Kidney epithelial cell (primary cell): ENCODE results near the gene CCT5. TPM values are rescaled to one million over a fixed set of nuclear protein-coding genes. Genes with fewer than 3 reads are reported as not detected.
A peak's percentile ranks its signal among the peaks of the same experiment; 100 is the strongest.

ENCODE experiments used
- DNase-seq: peaks from one replicate; pipeline ENCODE4 v3.0.0-alpha.2; 2010; ENCODE audit warnings: low read depth
- H3K27me3 ChIP-seq: 2 replicates; pipeline ENCODE4 v1.6.0; 2011; ENCODE audit warnings: low read length; ENCODE audit not compliant: control insufficient read depth, insufficient read depth
- H3K36me3 ChIP-seq: 2 replicates; pipeline ENCODE4 v1.5.1; 2011; ENCODE audit warnings: low read length; ENCODE audit not compliant: control insufficient read depth, insufficient read depth
- H3K4me3 ChIP-seq: 2 replicates; pipeline ENCODE4 v1.5.1; 2011; ENCODE audit warnings: low read depth, mild to moderate bottlenecking, control low read depth, low read length
- total RNA-seq: library from RNA; depleted of rRNA; stranded (reverse); fragments of >200 nt; gene quantifications from 2 replicates; pipeline ENCODE4 v1.2.3, GENCODE V29; 2015
- TF ChIP-seq, protein P1 (sequence below): IDR thresholded peaks from 2 replicates; pipeline ENCODE4 v1.5.1; 2011; ENCODE audit warnings: mild to moderate bottlenecking, moderate library complexity, low read length, control low read depth, inconsistent platforms; ENCODE audit not compliant: insufficient read depth, poor library complexity, severe bottlenecking

CCT5 gene
- 442 and 506 TPM in 2 replicates for total RNA-seq

DNA sequence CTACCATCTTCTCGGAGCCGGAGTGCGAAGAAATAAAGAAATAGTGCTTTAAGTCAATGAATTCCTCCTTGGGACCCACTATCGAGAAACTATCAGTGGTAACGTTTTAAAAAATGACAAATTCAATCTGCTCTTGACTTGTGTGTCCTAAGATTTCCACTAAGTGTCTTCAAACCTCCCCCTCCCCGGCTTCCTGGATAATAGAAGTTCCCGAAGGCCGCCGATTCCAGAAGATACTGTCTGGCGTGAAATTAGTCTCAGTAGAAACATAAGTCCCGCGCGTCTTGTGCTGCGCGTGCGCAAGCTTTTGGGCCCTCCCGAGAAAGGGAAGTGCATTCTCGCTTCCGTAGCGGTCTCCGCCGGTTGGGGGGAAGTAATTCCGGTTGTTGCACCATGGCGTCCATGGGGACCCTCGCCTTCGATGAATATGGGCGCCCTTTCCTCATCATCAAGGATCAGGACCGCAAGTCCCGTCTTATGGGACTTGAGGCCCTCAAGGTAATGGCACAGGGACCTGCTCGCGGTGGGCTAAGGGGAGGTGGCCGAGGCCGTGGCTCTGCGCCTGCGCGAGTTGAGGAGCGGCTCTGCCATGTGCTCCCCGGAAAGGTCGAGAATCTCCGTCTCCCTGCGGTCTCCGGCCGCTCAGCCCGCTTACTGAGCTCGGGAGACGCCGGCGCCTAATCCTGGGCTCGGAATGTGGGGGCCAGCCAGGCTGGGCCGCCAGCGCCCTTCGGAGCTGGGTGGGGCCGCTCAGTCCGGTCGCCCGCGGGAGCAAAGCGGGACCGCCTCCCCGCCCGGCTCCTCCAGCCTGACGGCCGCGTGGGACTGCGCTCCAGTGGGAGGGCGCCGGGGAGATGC lies at the start of gene CCT5:
CCT5 (plus strand) TSS at position 333 of the 858 bp plus-strand sequence; CDS start at position 394, 61 bp downstream.
- no peaks in the 10 kb centered on the region for H3K27me3 ChIP-seq
- TF ChIP-seq, protein P1, sequence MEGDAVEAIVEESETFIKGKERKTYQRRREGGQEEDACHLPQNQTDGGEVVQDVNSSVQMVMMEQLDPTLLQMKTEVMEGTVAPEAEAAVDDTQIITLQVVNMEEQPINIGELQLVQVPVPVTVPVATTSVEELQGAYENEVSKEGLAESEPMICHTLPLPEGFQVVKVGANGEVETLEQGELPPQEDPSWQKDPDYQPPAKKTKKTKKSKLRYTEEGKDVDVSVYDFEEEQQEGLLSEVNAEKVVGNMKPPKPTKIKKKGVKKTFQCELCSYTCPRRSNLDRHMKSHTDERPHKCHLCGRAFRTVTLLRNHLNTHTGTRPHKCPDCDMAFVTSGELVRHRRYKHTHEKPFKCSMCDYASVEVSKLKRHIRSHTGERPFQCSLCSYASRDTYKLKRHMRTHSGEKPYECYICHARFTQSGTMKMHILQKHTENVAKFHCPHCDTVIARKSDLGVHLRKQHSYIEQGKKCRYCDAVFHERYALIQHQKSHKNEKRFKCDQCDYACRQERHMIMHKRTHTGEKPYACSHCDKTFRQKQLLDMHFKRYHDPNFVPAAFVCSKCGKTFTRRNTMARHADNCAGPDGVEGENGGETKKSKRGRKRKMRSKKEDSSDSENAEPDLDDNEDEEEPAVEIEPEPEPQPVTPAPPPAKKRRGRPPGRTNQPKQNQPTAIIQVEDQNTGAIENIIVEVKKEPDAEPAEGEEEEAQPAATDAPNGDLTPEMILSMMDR, result no peak
- peak within 1 kb of the TSS; percentile 70 for H3K4me3 ChIP-seq
- peak; percentile 89 for DNase-seq
- no peaks in the 10 kb centered on the region for H3K36me3 ChIP-seq

GRCh38 chr5:10201223-10201868 lies 48.7 kb upstream of the CCT5 start:
- TF ChIP-seq, protein P1, result peak; percentile 21
- Histone ChIP-seq H3K27me3 (no peaks in the 10 kb centered on the region), H3K4me3 (no peak overlapping the region), H3K36me3 (no peaks in the 10 kb centered on the region)
- DNase-seq, result no peak

DNA sequence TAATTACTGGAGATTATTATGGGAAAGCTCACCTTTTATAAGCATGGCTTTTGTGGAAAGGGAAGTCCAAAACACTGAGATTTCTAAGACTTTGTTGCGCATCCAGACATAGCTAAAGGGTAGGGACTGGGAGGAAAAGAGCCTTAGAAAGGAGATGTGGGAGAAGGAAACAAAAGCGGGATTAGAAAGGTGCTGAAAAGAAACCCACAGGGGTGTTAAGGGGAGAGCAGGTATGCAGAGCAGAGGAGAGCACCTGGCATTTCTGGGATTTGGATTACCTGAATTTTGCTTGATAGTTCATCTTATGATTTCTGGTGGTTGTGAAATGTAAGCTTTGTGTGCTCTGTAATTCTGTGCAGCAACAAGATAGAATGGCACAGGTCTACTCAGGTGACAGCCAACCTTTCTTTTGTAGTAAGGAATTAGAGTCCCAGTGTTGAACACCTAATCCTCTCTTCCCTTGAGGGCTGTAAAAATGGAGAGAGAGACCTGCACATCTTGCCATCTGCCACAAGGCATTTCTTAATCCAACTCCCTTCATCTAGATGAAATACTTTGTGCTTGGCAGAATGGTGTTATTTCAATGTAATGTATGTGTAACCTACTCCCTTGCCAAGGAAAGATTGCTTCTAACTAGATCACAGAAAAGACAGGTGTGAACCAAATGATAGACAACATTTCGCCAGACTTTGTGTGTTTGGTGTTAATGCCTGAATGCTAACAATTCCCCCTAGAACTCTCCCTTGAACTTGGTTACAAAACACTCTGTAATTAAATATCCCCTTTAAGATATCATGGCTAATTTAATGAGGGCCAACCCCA lies 47.8 kb upstream of the CCT5 start:
- DNase-seq, result no peak
- Histone ChIP-seq H3K27me3 (no peaks in the 10 kb centered on the region), H3K4me3 (no peak overlapping the region), H3K36me3 (no peaks in the 10 kb centered on the region)
- TF ChIP-seq, protein P1, result no peak

DNA sequence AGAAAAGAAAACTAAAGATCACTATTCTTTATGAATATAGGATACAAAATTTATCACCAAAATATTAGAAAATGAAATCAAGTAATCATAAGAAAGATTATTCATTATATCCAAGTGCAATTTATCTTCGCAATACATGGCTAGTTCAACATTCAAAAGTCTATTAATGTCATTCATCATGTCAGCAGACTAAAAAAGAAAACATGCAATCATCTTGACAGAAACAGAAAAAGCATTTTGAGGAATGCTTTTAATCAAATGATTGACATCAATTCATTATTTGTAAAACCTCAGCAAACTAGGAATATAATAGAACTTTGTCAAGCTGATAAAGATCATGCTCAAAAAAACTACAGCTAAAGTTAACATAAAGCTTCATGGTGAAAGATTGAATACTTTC lies 41.1 kb upstream of the CCT5 start:
- Histone ChIP-seq H3K27me3 (no peaks in the 10 kb centered on the region), H3K4me3 (no peak overlapping the region), H3K36me3 (no peaks in the 10 kb centered on the region)
- DNase-seq, result no peak
- TF ChIP-seq, protein P1, result no peak

DNA sequence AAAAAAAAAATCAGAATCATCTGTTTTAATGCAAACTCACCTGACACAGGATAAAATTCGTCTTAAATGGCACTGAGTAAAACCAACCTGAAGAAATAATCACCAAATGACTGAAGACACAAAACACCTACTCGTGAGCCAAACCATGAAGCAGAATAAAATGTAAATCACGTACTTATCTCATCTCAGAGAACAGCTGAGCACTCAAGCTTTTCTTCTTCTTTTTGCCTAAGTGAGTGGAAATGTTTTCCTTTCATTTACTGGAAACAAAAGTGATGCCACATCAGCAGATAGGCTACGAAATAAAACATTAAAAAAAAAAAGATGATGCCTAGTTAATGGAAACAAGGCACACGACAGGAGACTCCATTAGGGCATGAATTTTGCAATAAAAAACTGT lies 36.8 kb upstream of the CCT5 start:
- no peaks in the 10 kb centered on the region for H3K27me3 ChIP-seq
- no peak overlapping the region for H3K4me3 ChIP-seq
- TF ChIP-seq, protein P1, result no peak
- no peaks in the 10 kb centered on the region for H3K36me3 ChIP-seq
- no peak for DNase-seq
